ENCODE data around the gene EWSR1.

The EWSR1 gene

GRCh38 chr22:29269731-29270474 lies 1.8 kb downstream of the EWSR1 start:
- no peak for DNase-seq (ENCODE audit: low spot score)

GRCh38 chr22:29270475-29271271 lies 2.6 kb downstream of the EWSR1 start:
- no peak for DNase-seq (ENCODE audit: low spot score)

DNA sequence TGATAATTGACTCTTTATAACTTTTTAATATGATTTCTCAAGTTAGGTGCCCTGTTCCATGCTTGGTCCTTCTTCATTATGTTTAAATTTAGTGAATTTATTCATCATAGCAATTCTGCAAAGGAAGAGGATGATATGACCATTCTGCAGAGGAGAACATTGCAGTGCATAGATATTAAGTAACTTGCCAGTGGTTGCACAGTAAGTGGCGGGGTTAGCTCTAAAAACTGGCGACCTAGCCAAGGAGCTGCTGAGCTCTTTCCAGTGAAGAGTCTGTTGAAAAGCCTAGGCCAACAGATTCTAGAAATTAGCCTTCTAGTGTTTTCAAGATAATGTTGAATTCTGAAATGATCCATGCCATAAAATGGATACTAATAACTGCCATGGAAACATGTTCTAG lies 4.6 kb downstream of the EWSR1 start:
- DNase-seq (ENCODE audit: low spot score): no peak

GRCh38 chr22:29275167-29275566 lies 7.1 kb downstream of the EWSR1 start:
- no peak for DNase-seq (ENCODE audit: low spot score)

- DNase-seq (ENCODE audit: low spot score): no peak
These were observed 7.9 kb downstream of the EWSR1 start for GRCh38 chr22:29275819-29276565.

- no peak for DNase-seq (ENCODE audit: low spot score)
These were observed 9.9 kb downstream of the EWSR1 start for GRCh38 chr22:29277927-29278326.

- DNase-seq (ENCODE audit: low spot score): no peak
These were observed 16.1 kb downstream of the EWSR1 start for GRCh38 chr22:29284196-29284595.

DNA sequence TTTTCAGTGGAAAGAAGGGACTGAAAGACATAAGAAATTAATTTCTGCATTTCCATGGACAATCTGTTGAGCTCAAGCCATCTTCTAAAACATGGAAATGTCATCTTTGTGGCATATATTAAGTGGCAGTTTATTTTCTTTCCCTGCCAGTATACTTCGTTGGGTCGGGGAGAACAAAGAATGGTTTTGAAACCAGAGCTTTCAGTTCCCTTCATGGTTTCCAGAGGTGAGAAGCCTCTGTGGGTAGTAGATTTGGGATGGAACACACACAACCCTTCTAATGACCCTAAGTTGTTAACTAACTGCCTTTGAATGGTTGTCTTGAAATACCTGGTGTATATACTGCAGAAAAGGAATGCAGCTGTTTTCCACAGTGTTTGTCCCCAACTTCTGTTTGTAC lies 20.8 kb downstream of the EWSR1 start:
- DNase-seq (ENCODE audit: low spot score): no peak

DNA sequence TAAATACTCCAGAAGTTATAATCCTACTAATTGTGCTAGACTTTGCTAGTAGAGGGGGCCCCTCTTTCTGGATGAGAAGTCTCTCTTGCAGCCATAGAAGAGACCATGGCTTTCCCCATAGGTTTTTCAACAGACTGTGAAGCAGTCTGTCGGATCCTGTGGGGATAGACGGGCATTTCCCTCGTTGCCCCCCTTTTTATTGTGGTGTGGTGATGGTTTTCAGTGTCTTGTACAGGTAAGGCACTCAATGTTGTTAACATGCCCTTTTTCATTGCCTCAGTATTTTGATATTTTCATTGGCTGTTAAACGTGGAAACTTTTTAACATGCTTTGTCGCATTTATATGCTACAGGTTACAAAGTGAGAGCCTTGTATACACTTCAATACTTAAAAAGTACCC lies 22.0 kb downstream of the EWSR1 start:
- no peak for DNase-seq (ENCODE audit: low spot score)

- DNase-seq (ENCODE audit: low spot score): no peak
These were observed 23.1 kb downstream of the EWSR1 start for GRCh38 chr22:29291215-29291614.

DNA sequence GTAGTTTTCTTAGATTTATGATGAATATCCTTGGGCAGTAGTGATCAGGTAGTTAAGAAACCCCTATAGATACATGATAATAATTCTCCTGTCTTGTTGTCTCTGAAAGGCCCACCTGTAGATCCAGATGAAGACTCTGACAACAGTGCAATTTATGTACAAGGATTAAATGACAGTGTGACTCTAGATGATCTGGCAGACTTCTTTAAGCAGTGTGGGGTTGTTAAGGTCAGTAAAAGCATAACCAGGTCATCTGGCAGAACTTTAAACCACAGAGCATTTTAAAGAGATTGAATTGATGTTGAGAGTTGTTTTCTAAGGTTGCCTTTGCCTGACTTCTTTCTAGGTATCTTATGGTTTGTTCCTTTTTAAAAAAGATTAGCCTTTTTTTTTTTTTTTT lies 24.3 kb downstream of the EWSR1 start:
- no peak for DNase-seq (ENCODE audit: low spot score)

- no peak for DNase-seq (ENCODE audit: low spot score)
These were observed 30.6 kb downstream of the EWSR1 start for GRCh38 chr22:29298641-29299040.

- DNase-seq (ENCODE audit: low spot score): no peak
These were observed 31.2 kb downstream of the EWSR1 start for GRCh38 chr22:29299136-29299900.

DNA sequence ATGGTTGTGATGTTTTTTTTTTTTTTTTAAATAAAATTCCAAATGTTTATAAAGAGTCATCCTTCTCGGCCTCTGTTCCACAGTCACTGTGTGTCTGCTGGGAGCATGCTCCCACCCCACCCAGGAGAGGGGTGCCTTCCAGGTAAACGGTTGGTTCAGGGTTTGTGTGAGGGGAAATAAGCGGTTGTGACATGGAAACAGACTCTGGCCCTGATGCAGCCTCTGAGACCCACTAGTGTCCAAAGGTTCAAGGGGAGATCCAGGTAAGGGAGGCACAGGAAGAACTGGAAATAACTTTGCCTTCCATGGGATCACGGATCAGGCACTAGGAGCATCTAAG lies 32.4 kb downstream of the EWSR1 start:
- DNase-seq (ENCODE audit: low spot score): no peak

DNA sequence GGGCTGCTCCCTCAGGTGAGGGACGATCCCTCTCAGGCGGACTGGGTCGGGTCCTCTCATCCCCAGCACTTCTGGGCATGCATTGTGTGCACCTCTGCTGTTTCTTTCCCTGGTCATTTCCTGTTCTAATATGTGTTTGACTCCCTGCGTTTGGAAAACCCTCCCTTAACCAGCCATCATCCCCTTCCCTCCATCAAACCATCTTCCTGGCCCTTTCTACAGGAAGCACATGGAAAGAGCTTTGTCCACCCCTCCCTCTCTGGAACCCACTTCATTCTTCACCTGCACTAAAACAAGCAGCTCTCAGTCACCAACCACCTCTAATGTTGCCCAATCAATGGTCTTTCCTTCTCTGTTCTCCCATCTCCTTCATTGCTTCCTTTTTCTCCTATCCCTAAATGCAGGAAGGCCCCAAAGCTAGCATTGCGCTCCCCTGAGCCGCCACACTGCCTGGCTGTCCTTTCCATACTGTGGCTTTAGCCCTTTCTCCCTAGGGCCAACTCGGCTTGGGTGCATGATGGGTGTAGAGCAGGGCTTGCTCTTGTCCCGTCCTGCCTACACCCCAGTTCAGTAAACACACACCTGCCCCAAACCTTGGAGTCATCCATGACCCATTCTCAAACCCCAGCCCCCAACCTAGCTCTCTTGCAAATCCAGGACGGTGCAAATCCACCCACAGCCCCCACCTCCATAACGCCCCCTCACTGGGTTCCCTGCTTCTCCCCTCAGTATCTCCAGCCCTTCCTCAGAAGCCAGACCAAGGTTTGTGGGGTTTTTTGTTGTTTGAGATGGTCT lies 32.9 kb downstream of the EWSR1 start:
- DNase-seq (ENCODE audit: low spot score): no peak

- DNase-seq (ENCODE audit: low spot score): no peak
These were observed 33.8 kb downstream of the EWSR1 start for GRCh38 chr22:29301716-29302401.

- DNase-seq (ENCODE audit: low spot score): no peak
These were observed 34.3 kb downstream of the EWSR1 start for GRCh38 chr22:29302402-29302680.

DNA sequence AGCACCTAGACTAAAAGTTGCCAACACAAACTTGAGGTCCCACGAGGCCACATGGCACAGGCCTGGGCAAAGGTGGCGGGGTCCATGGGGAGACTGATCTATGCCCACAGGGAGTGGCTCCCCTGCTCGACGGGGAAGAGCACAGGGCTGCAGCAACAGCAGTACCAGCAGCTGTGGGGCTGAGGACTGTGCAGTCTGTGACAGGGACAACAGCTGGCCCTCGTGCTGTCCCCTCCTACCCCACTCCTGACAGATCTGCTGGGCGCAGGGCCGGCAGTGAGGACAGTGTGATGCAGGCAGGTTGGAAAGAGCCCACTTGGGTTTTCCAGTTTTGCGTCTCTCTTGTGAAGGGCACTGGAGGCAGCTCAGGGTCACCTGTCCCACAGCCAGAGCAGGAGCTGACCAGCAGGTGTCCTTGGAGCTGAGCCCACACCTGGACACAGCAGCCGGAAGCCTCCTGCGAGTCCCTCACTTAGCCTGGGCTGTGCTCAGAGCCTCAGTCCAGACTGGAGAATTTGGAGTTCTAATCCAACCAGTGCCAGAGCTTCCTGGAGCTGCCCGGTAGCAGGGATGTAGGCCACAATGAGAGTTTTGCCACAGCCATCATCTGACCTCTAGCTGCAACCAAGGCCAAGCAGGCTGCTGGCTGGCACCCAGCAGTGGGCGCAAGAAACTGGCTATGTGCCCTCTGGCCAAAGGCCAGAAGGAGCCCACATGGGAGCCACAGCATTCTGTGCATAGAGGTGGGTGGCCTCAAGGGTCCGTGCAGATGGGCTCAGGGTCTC lies 34.8 kb downstream of the EWSR1 start:
- no peak for DNase-seq (ENCODE audit: low spot score)

GRCh38 chr22:29305836-29306174 lies 37.7 kb downstream of the EWSR1 start:
- no peak for DNase-seq (ENCODE audit: low spot score)

GRCh38 chr22:29306175-29306834 lies 38.2 kb downstream of the EWSR1 start, which contains the start of gene GAS2L1:
Gene GAS2L1 (plus strand): TSS chr22:29306650. CDS start chr22:29308106, 1,456 bp downstream.
- peak; percentile 33 for DNase-seq (ENCODE audit: low spot score)

All from CD4-positive, alpha-beta T cell treated with Interleukin-15 for 4 hours (primary cell).